GM19452 (cell line): Measurements from ENCODE around the gene PREX1.
"Not testable (repeated sequence)": the region's sequence is repeated elsewhere in the genome, so short reads cannot be mapped to it uniquely, and the experiment has no call there.

Experiments
- ATAC-seq: cut with Tn5 transposase; IDR thresholded peaks from one replicate; pipeline ENCODE4 v1.9.1; 2021; ENCODE audit not compliant: unreplicated experiment

PREX1 gene

DNA sequence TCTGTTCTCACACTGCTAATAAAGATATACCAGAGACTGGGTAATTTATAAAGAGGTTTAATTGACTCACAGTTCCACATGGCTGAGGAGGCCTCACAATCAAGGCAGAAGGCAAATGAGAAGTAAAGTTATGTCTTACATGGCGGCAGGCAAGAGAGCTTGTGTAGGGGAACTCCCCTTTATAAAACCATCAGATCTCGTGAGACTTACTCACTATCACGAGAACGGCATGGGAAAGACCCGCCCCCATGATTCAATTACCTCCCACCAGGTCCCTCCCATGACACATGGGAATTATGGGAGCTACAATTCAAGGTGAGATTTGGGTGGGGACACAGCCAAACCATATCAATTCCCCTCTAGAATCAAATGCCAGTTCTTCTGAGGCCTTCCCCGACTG, 71.0 kb downstream of the PREX1 start:
- ATAC-seq, result not testable (repeated sequence)

DNA sequence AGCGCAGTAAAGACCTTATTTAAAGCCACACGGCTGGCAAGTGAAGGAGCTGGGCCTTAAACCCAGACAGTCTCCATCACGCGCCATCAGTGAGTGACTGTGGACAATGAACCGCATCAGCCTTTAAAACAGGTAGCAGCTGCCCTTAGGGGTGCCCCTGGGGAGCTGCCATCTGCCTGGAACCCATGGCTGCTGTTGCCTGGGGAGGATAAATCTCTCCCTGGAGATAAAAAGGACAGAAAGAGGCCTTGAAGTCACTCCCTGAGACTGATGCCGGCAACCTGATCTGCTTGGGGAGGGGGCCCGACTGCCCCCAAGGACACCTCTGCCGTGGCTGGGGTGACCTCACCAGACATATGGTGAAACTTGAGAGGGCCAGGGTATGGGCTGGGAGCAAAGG, 73.5 kb downstream of the PREX1 start:
- ATAC-seq, result no peak

DNA sequence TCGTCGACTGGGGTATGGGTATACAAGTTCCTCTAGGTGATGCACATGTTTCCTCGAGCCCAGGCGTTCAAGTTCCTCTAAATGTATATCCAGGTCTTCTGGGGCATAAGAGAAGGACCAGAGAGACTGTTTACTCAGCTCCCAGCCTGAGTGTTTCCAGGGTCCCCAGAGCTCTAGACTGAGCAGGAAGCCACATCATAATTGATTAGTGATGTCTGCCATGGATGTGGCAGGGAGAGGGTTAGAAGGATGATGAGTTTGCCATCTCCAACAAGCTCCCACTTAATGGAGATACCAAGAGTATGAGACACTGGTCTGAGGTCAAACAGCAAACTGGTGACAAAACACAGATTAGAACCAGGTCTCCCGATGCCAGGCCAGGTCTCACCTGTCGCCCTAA, 74.8 kb downstream of the PREX1 start:
- no peak for ATAC-seq

DNA sequence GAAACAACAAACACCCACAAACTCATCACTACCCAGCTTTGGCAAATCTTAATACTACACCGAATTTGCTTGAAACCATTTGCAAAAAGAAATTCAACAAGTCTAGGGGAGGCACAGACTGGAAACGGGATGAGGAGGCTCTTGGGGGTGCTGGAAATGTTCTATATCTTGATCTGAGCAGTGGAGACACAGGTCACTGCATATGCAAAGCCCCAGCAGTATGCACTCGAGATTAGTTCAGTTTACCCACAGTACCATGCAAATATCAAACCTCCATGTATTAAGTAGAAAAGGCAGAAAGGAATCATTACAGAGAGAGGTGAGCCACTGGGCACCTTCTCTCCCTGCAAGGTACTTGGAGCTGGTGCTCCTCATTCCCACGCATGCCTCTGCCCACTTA, 75.9 kb downstream of the PREX1 start:
- no peak for ATAC-seq

DNA sequence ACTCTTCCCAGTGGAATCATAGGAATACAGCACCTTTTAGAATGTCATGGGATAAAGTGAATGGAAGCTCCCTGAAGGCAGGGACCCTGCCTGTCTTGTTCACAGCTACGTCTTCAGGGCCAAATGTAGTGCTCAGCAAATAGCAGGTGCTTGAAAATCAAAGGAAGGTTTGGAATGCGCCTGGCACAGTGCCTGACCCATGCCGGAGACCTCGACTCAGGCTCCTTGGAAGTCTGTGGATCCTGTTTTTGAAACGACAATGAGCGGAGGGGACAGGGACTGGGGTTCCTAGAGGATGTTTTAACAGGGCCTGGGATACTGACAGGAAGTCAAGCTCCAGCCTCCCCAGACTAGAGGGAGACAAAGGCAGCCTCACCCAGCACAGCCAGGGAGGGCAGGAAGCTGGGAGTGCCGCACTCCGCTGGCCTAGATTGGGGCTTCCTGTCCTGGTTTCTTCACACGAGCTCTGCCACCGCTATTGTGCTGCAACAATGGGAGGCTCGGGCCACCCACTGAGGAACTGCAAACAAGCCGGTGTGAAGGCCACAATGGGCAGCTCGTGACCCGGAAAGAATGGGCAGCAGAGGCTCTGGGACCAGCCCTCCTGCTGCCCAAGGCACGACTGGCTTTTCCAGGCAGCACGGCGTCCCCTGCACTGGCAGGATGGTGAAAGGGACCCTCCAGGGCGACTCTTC, 76.7 kb downstream of the PREX1 start:
- no peak for ATAC-seq

DNA sequence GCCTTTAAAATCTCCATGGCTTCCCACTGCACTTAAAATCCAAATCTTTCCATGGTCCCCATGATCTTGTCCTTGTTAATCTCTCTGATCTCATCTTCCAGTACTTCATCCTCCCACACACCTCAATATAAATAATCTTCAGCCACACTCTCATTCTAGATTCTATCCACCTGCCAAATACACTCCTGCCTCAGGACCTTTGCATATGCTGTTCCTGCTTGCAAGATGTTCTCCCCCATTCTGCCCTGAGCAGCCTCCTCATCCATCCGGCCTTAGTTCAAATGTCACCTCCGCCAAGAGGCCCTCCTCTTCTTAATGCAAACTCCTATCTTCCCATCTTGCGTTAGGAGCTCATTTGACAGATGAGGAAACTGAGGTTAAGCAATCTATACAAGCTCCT, 77.4 kb downstream of the PREX1 start:
- no peak for ATAC-seq

DNA sequence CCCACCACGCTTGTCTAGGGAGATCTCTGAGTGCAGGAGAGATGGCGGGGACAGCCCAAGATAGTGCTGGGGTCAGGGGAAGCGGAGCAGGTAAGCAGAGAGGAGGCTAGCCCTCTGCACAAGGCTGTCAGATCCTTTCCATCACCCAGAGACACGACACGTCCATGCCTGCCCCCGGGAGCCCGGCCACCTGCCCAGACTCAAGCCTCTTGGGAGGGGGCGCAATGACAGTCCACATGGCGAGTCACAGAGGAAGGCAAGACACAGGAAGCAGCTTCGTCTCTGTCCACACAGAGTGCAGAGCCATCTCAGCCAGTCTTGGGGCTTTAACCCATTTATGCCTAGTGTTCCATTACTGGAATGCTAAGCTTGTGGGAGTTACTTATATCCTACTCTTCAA, 78.4 kb downstream of the PREX1 start:
- ATAC-seq, result no peak

DNA sequence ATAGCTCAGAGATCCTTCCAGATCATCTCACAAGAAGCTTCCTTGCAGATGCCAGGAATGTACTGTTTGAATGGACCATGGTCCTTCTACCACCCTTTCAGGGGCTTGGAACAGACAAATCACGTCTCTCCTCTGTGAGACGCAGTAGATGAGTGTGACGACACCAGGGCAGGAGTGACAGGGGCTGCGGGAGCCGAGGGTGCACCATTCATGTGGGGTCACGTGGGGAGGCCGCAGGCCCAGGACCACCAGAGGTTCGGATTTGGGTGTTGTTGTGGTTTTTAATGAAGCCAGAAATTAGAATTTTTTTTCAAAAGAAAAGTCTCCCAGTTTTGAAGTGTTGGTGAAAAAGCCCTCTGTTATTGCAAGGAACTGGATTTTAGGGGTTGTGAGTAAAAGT, 79.2 kb downstream of the PREX1 start:
- no peak for ATAC-seq

DNA sequence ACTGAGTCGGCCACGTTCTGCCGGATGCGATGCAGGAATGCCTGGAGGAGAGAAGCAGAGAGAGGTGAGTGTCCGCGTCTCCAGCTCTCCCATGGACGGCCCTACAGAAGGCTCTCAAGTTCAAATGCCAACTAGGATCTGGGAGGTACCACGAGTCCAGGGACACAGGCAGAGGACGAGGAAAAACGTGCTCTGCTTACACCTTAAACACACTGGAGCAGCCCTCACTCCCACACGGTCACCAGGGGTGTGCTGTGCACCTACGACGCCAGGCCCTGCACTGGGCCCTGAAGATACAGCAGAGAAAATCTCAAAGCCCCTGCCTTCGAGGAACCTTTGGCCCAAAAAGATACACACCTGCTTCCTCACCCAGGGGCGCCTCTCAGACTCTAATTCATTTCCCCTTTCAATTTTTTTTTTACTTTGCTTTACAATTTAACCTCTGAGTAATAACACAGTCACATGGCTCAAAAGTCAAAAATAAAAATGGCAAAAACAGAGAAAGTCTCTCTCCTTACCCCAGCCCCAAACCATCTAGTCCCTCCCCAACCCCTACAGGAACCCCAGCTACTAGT, 79.9 kb downstream of the PREX1 start:
- no peak for ATAC-seq

DNA sequence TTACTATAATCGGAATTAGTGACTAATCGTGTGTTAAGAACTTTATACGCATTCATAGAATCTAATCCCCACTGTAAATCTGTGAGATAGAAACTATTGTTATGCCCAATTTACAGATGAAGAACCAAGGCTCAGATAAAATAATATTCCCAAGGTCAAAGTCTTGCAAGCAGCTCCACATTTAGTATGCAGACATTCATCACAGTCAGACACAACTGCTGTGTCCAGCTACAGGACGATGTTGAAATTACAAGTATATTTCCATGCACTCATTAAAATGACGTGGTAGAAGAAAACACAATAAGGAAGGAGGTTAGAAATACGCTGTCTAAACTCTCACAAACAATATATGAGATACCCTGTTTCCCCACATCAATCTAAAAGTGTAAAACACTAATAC, 82.5 kb downstream of the PREX1 start:
- ATAC-seq, result no peak

DNA sequence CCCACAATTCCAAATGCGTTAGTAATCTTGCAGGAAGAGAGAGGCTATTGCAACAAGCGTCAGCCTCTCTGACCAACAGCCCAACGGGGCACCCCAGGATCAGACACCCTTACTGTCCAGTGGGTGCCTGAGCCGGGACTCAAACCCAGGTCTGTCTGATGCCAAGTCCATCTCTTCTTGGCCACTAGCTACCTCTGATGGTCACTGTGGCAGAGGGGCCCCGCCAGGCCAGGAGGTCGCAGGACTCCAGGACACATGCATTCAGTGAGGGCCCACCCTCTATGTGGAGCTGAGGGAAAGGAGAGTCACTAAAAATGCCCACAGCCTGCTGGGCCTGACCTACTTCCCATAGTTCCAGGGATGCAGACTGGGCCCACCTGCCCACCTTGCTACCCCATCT, 83.3 kb downstream of the PREX1 start:
- no peak for ATAC-seq

DNA sequence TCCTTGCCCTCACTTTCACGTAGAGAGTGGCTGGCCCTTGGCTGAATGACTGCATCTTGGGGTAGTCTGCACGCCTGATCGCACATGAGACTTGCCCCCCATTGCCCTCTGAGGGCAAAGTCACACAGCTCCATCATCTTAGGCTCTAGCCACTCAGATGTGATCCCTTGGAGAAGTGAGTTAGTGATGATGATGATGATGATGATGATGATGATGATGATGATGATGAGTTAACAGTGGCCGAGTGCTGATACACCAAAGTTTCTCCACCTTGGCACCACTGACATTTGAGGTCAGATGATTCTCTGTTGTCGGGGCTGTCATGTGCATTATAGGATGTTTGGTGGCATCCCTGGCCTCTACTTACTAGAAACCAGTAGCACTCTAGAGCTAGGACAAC, 84.0 kb downstream of the PREX1 start:
- no peak for ATAC-seq

DNA sequence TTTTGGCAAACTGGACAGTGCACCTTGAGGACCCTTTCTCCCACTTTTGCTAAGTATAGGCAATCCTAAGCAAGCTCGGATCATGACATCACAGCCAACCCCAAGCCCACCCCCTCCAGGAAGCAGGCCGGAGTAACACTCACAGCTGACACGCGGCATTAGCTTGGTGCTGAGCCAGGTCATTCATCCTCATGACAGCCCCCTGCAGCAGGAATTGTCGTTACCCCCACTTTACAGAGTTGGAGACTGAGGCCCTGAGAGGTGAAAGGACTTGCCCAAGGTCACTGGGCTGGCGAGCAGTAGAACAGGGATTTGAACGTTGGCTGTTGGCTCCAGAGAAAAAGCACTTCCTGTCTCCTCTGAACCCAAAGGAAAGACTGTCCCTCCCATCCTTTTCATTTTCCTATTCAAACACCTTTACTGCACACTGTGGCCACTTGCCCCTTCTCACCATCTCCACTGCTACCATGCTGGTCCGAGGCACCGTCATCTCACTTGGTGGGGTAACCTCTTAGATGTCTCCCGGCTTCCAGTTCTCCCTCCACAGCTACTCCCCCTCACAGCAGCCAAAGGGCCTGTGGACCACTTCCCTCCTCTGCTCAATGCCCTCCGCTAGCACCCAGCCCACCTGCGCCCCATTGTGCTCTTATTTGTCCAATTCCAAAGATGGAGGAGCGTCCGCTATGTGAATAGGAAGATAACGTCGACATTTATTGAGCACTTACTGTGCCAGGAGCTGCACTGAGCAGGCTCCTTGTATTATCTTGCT, 84.7 kb downstream of the PREX1 start:
- no peak for ATAC-seq

DNA sequence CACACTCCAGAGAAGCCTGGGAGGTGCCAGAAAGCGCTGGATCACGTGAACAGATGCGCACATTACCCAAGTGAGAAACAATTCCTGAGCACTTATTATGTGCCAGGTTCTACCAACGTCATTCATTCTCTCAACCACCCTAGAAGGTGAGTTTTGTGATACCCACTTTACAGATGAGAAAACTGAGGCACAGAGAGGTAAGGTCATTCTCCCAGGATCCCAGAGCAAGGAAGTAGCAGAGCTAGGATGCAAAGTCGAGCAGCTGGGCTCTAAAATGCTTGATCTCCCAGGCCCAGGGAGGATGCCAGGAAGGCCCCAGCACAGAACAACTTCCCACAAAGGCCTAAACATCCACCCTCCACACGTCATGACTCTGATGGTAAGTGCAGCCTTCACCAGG, 85.6 kb downstream of the PREX1 start:
- no peak for ATAC-seq

DNA sequence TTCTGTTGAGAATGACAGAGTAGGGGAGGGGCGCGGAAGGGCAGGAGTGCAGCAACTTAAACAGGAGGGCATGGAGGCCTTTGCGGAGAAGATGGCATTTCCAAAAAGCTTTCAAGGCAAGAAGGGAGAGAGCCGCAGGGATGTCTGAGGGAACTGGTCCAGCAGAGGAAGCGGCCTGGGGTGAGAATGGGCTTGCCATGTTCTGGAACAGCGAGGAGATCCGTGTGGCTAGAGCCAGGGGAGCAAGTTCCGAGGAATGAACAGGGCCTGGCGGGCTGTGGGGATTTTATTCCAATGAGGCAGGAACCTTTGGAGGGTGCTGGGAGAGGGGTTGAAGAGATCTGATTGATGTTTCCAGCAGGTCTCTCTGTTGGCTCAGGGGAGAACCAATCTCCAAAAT, 86.1 kb downstream of the PREX1 start:
- no peak for ATAC-seq

DNA sequence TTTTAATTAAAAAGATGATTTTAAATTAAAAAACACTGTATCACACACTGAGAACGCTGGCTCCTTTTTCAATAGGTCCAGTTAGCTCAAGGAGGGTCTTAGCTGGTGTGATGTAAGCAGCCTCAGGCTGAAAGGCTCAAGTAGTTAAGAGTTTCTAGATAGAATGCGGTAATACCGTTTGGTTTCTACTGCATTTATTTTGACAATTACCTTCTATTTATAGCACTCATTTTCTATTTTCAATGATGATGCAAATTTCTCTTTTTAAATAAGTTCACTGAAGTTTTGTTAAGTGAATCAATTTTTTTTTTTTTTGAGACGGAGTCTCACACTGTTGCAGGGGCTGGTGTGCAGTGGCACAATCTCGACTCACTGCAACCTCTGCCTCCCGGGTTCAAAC, 87.1 kb downstream of the PREX1 start:
- no peak for ATAC-seq

DNA sequence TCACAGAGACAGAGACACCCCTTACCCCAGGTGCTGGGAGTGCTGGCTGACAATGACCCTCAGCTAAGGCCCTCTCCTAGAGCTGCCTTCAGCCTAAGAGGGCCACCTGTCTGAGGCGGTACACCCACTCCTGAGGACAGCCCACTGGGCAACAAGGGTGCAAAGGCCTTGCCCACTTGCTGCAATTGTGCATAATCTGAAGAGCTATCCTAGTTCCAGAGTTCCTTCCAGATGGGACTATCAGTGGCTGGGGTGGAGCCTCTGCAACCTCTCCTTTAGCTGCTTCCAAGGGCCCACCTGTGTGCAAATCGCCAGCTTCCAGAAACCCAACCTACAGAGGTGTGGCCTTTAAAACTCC, 87.5 kb downstream of the PREX1 start:
- no peak for ATAC-seq

DNA sequence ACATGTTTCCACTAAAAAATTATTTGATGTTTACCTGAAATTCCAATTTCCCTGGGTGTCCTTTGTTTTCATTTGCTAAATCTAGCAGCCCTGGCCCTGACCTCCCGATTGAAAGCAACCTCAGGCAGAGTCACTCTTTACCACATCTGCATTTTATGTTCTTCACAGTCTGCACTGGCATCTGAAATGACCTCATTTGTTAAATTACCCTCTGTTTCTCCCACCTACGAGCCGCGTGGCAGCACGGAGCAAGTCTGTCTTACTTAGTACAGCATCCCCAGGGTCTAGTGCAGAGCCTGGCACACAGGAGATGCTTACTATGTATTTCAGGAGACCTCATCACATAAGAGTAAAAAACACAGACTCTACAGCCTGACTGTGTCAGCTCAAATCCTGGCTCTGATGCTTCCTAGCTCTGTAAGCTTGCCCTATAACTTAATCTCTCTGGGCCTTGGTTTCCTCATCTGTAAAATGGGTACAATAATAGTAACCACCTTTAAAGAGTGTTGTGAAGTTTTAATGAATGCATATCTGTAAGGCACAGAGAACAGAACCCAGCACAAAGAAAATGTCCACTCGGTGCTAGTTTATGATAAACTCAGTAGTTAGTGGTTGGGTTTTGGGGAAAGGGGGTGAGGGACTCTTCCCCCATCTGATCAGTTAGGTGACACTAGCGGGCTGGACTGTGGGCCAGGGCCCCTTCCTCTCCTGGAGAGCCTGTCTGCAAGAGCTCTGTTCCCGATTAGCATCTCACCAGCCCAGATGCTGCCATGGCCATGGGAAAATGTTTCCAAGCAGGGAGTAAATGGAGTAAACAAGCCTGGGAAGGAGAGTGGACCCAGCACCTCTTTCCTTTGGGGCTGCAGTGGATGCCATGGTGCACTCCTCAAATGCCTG, 88.2 kb downstream of the PREX1 start:
- ATAC-seq, result no peak

DNA sequence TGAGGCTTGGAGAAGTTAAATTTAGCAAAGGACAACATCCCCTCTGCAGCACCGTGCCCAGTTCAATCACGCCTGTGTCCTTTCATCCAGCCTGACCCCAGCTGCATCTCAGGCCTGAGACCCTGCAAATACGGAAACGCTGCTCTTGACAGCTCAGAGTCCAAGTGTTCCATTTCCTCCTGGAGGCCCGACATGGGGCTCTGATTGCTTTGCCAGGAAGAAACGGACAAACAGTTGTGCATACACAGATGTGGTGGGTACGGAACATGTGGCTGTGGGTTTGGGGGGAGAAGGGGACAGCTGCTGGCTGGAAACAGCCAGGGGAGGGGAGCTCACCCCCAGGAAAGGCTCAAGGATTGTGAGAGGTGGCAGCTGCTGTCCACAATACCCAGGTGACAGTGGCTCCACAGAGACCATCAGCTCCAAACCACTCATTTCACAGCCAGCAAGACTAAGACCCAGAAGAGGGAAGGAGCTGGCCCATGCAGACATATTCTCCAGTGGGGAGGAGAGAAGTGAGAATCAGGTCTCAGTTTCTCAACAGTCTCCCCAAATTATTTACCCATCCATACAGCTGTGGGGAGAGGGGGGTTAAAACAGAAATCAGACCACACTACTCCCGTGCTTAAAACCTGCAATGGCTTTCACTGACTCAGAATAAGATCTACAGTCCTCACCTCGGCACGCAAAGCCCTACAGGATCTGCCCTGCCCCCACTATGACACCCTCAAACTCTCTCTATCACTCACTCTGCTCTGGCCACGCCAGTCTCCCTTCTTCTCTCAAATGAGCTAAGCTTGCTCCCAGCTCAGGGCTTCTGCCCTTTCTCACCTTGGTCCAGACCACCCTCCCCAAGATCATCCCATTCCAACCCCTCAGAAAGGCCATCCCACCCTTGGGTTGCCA, 89.1 kb downstream of the PREX1 start:
- peak; percentile 70 for ATAC-seq

DNA sequence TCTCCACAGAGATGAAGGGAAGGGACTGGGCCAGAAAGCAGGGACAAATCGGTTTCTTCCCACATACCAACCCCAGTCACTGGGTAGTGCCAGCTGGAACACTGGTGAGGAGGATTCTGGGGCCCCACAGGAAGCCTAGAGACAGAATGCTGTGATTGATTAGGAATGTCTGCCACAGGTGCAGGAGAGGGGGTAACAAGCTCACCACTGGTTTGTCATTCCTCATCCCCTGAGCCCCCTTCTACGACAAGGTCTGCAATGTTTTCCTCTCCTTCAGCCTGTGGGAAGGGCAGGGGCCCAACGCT, 89.8 kb downstream of the PREX1 start:
- ATAC-seq, result no peak
